LNCaP clone FGC (cell line): ENCODE data around the gene PNPLA1.
A peak's percentile ranks its signal among the peaks of the same experiment; 100 is the strongest.

Source experiments
- DNase-seq: peaks from one replicate; pipeline ENCODE4 v3.0.0-alpha.2; 2011; ENCODE audit warnings: low read depth
- H3K4me3 ChIP-seq: 2 replicates; pipeline ENCODE4 v1.5.1; 2011; ENCODE audit warnings: mild to moderate bottlenecking, low read depth, low read length, control low read depth
- TF ChIP-seq, protein P1 (sequence below): IDR thresholded peaks from 2 replicates; pipeline ENCODE4 v1.5.1; 2012; ENCODE audit warnings: mild to moderate bottlenecking; ENCODE audit not compliant: control insufficient read depth, insufficient read depth; ENCODE audit errors: extremely low read depth

The PNPLA1 gene

GRCh38 chr6:36245572-36246061, 24.2 kb upstream of the PNPLA1 start:
- DNase-seq: peak; percentile 82
- H3K4me3 ChIP-seq: no peak overlapping the region
- TF ChIP-seq, protein P1, sequence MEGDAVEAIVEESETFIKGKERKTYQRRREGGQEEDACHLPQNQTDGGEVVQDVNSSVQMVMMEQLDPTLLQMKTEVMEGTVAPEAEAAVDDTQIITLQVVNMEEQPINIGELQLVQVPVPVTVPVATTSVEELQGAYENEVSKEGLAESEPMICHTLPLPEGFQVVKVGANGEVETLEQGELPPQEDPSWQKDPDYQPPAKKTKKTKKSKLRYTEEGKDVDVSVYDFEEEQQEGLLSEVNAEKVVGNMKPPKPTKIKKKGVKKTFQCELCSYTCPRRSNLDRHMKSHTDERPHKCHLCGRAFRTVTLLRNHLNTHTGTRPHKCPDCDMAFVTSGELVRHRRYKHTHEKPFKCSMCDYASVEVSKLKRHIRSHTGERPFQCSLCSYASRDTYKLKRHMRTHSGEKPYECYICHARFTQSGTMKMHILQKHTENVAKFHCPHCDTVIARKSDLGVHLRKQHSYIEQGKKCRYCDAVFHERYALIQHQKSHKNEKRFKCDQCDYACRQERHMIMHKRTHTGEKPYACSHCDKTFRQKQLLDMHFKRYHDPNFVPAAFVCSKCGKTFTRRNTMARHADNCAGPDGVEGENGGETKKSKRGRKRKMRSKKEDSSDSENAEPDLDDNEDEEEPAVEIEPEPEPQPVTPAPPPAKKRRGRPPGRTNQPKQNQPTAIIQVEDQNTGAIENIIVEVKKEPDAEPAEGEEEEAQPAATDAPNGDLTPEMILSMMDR: peak; percentile 86

GRCh38 chr6:36246506-36247268, 23.2 kb upstream of the PNPLA1 start:
- no peak overlapping the region for H3K4me3 ChIP-seq
- TF ChIP-seq, protein P1: no peak
- DNase-seq: no peak

DNA sequence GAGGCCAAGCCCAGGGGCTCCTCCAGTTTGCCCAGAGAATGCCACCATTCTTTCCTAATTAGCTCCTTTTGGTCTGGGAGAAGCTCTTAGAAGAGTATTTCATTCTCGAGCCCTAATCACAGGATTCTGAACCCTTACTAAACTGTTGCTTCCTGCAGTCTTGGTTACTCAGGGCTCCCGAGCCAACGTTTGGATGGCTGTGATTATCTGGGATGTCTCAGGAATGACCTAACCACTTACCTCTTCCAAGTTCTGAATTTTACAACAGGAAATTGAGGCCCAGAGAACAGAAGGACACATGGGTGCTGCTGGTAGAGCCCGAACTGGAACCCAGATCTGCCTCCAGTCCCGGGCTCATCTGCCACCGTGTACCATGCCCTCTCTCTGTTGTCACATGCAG, 22.2 kb upstream of the PNPLA1 start:
- H3K4me3 ChIP-seq: no peak overlapping the region
- TF ChIP-seq, protein P1: no peak
- no peak for DNase-seq

DNA sequence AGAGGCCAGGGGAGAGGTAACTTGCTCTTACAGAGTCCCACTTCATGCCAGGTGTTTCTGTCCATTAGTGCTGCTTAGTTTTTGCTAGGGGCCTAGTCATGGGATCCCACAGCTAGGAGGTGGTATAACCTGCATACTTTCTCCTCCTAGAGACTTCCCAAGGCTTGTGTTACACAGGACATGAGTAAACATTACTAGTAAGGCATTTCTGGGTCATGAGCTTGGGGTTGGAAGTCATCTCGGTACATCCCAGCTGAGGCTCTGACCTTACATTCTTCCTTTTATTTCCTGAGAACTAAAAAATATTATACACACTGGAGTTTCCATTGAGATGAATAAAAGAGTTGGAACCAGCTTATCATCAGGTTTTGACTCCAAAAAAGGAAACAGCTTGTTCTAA, 20.9 kb upstream of the PNPLA1 start:
- TF ChIP-seq, protein P1: no peak
- DNase-seq: no peak
- no peak overlapping the region for H3K4me3 ChIP-seq

DNA sequence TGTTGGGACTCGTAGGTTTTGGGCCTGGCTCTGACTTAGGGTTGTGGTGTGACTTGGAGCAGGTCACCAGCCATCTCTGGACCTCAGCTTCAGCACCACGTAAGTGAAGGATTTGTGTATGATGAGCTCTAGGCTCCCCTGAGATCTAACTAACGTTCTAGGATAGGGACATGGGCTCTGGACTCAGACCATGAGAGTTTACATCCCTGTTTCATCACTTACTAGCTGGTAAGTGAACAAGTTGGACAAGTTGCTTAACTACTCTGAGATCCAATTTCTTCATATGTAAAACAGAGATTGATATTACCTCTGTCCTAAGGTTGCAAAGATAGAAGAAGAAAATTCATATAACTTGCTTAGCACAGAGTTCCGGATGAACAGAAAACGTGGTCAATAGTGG, 20.3 kb upstream of the PNPLA1 start:
- DNase-seq: no peak
- TF ChIP-seq, protein P1: no peak
- no peak overlapping the region for H3K4me3 ChIP-seq

DNA sequence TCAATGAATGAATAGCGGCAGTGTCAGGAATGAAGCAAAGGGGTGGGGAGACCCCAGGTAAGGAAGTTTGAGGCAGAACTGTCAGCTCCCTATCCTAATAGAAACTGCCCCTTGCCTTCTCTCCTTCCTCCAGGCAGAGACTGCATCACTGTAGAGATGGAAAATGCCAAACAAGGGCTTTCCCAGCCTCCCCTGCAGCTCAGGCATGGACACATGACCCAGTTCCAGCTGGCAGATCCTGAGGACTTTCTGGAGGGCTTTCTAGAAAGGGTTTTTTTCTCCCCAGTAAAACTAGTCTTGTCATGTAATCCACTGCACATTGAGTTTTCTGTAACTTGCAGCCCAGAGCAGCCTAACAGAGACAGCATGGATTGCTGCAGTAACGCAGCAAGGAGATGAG, 17.9 kb upstream of the PNPLA1 start:
- no peak overlapping the region for H3K4me3 ChIP-seq
- TF ChIP-seq, protein P1: no peak
- no peak for DNase-seq
